Glutamatergic neuron (in vitro differentiated cells): ENCODE data around the gene RNF13. TPM values are rescaled to one million over a fixed set of nuclear protein-coding genes. Genes with fewer than 3 reads are reported as not detected.
A peak's percentile ranks its signal among the peaks of the same experiment; 100 is the strongest.

Experiments
- DNase-seq: peaks from one replicate; pipeline ENCODE4 v3.0.0; 2022
- H3K27ac Mint-ChIP-seq: one replicate; pipeline ENCODE4 v1.8.0; 2020; ENCODE audit warnings: mild to moderate bottlenecking, mixed read lengths, inconsistent platforms; ENCODE audit not compliant: unreplicated experiment
- H3K27me3 Mint-ChIP-seq: one replicate; pipeline ENCODE4 v1.8.0; 2020; ENCODE audit warnings: mild to moderate bottlenecking, moderate library complexity, mixed read lengths, inconsistent platforms; ENCODE audit not compliant: unreplicated experiment
- H3K36me3 Mint-ChIP-seq: one replicate; pipeline ENCODE4 v1.8.0; 2020; ENCODE audit warnings: mild to moderate bottlenecking, mixed read lengths, inconsistent platforms; ENCODE audit not compliant: unreplicated experiment
- H3K4me1 Mint-ChIP-seq: one replicate; pipeline ENCODE4 v1.8.0; 2020; ENCODE audit warnings: mild to moderate bottlenecking, low read depth, mixed read lengths, inconsistent platforms; ENCODE audit not compliant: unreplicated experiment
- H3K4me3 Mint-ChIP-seq: one replicate; pipeline ENCODE4 v1.8.0; 2020; ENCODE audit warnings: mild to moderate bottlenecking, mixed read lengths, inconsistent platforms; ENCODE audit not compliant: unreplicated experiment
- H3K9me3 Mint-ChIP-seq: one replicate; pipeline ENCODE4 v1.8.0; 2020; ENCODE audit warnings: mild to moderate bottlenecking, moderate library complexity, mixed read lengths, inconsistent platforms; ENCODE audit not compliant: unreplicated experiment
- CTCF ChIP-seq: fragments of 200-600 bp; sonication (generic); IDR thresholded peaks from one replicate; pipeline ENCODE4 v1.5.0; 2021; ENCODE audit not compliant: partially characterized antibody, unreplicated experiment
- total RNA-seq: library from RNA; stranded (reverse); fragmentation: NEBNext Ultra II Directional; extraction: Animal tissue kit (Norgen Biotek cat#: 25700); gene quantifications from one replicate; pipeline ENCODE4 v1.2.1, GENCODE V29; 2021; ENCODE audit not compliant: unreplicated experiment

The RNF13 gene
- total RNA-seq, 1 donor from 2014 or later, result 29.0 TPM

GRCh38 chr3:149954812-149955211 lies 141.8 kb downstream of the RNF13 start:
- peaks cover 3% of the 10 kb centered on the region for H3K27me3 Mint-ChIP-seq
- H3K4me1 Mint-ChIP-seq, result peaks cover 24% of the 10 kb centered on the region
- no peak overlapping the region for H3K27ac Mint-ChIP-seq
- no peak for DNase-seq
- peaks cover 6% of the 10 kb centered on the region for H3K9me3 Mint-ChIP-seq
- peaks cover 4% of the 10 kb centered on the region for H3K36me3 Mint-ChIP-seq
- TF ChIP-seq CTCF, result no peak
- H3K4me3 Mint-ChIP-seq, result no peak overlapping the region

GRCh38 chr3:149955449-149955848 lies 142.4 kb downstream of the RNF13 start:
- TF ChIP-seq CTCF, result no peak
- H3K9me3 Mint-ChIP-seq, result peaks cover 6% of the 10 kb centered on the region
- H3K4me3 Mint-ChIP-seq, result no peak overlapping the region
- peaks cover 3% of the 10 kb centered on the region for H3K27me3 Mint-ChIP-seq
- no peak for DNase-seq
- no peaks in the 10 kb centered on the region for H3K36me3 Mint-ChIP-seq
- peaks cover 24% of the 10 kb centered on the region for H3K4me1 Mint-ChIP-seq
- H3K27ac Mint-ChIP-seq, result peak overlapping the region; percentile 77

GRCh38 chr3:149957361-149958125 lies 144.5 kb downstream of the RNF13 start:
- Mint-ChIP-seq H3K27ac (no peak overlapping the region), H3K36me3 (no peaks in the 10 kb centered on the region), H3K4me1 (peaks cover 27% of the 10 kb centered on the region), H3K9me3 (peaks cover 8% of the 10 kb centered on the region), H3K27me3 (peaks cover 3% of the 10 kb centered on the region), H3K4me3 (no peak overlapping the region)
- TF ChIP-seq CTCF, result no peak
- DNase-seq, result no peak

GRCh38 chr3:149958171-149958796 lies 145.3 kb downstream of the RNF13 start:
- Mint-ChIP-seq H3K9me3 (peaks cover 8% of the 10 kb centered on the region), H3K27ac (no peak overlapping the region), H3K4me3 (no peak overlapping the region), H3K36me3 (no peaks in the 10 kb centered on the region), H3K4me1 (peaks cover 27% of the 10 kb centered on the region), H3K27me3 (peaks cover 3% of the 10 kb centered on the region)
- no peak for DNase-seq
- no peak for TF ChIP-seq CTCF

GRCh38 chr3:149959443-149959842 lies 146.4 kb downstream of the RNF13 start:
- TF ChIP-seq CTCF, result no peak
- peaks cover 3% of the 10 kb centered on the region for H3K27me3 Mint-ChIP-seq
- H3K36me3 Mint-ChIP-seq, result no peaks in the 10 kb centered on the region
- H3K9me3 Mint-ChIP-seq, result peaks cover 8% of the 10 kb centered on the region
- DNase-seq, result no peak
- H3K4me1 Mint-ChIP-seq, result peaks cover 29% of the 10 kb centered on the region
- H3K4me3 Mint-ChIP-seq, result no peak overlapping the region
- no peak overlapping the region for H3K27ac Mint-ChIP-seq
